HEK293 (cell line): Measurements from ENCODE around the gene THAP7.

Experiments used
- CTCF ChIA-PET: fragments of 350-600 bp; formaldehyde crosslinking; extraction: SDS; loops from one replicate; lab custom pipeline; 2021; ENCODE audit warnings: antibody characterized with exemption; lab: Yijun Ruan, JAX
- POLR2A ChIA-PET: fragments of 300-600 bp; formaldehyde crosslinking; extraction: SDS; loops from one replicate; lab custom pipeline; 2020; ENCODE audit warnings: antibody characterized with exemption, inconsistent platforms; lab: Yijun Ruan, JAX
- H3K27ac ChIP-seq: fragments of 200-500 bp; sonication (Bioruptor generic); 2 replicates; pipeline ENCODE4 v1.5.1; 2014; ENCODE audit warnings: low read depth, low read length, control low read depth, inconsistent platforms; ENCODE audit errors: extremely low read depth
- H3K36me3 ChIP-seq, 2 experiments: fragments of 200-500 bp in 1 of 2; sonication (Bioruptor generic) in 1 of 2; 1 replicate in 1 of 2; 2 replicates in 1 of 2; pipeline ENCODE4 v1.5.1; 2014 to 2017; ENCODE audit warnings: inconsistent platforms in 2 of 2, low read length in 2 of 2; ENCODE audit not compliant: control insufficient read depth in 2 of 2, insufficient read depth in 1 of 2
- H3K4me1 ChIP-seq: fragments of 200-500 bp; sonication (Bioruptor generic); 2 replicates; pipeline ENCODE4 v1.5.1; 2014; ENCODE audit warnings: mild to moderate bottlenecking, low read length, inconsistent platforms; ENCODE audit not compliant: control insufficient read depth, insufficient read depth
- H3K4me3 ChIP-seq: 2 replicates; pipeline ENCODE4 v1.5.1; 2011; ENCODE audit warnings: low read depth, mild to moderate bottlenecking, control low read depth, low read length, moderate library complexity
- H3K9me3 ChIP-seq: fragments of 200-500 bp; sonication (Bioruptor generic); 2 replicates; pipeline ENCODE4 v1.5.1; 2014; ENCODE audit warnings: low read depth, low read length, inconsistent platforms; ENCODE audit not compliant: control insufficient read depth, insufficient read depth
- HOXA7 ChIP-seq: sonication (generic); formaldehyde crosslinking; IDR thresholded peaks from 2 replicates; pipeline ENCODE4 v1.8.1; 2022; ENCODE audit warnings: missing genetic modification reagents, borderline replicate concordance
- HOXC10 ChIP-seq: sonication (generic); formaldehyde crosslinking; IDR thresholded peaks from 2 replicates; pipeline ENCODE4 v1.8.1; 2023; ENCODE audit warnings: mild to moderate bottlenecking, missing genetic modification reagents
- KLF9 ChIP-seq: fragments of 450-650 bp; formaldehyde crosslinking; IDR thresholded peaks from 2 replicates; pipeline ENCODE4 v1.5.1; 2016; ENCODE audit warnings: missing biosample characterization, missing genetic modification characterization, low read depth
- PRDM1 ChIP-seq: fragments of 450-650 bp; formaldehyde crosslinking; IDR thresholded peaks from 2 replicates; pipeline ENCODE4; 2016; ENCODE audit warnings: missing biosample characterization, missing genetic modification characterization
- TCF7L2 ChIP-seq: IDR thresholded peaks from 2 replicates; pipeline ENCODE4 v1.6.1; 2011; ENCODE audit warnings: low read depth, mild to moderate bottlenecking, inconsistent platforms, low read length, moderate library complexity, borderline replicate concordance
- ZIC2 ChIP-seq: fragments of 450-650 bp; formaldehyde crosslinking; IDR thresholded peaks from 2 replicates; pipeline ENCODE4 v1.5.1; 2016; ENCODE audit warnings: missing biosample characterization, missing genetic modification characterization
- ZNF184 ChIP-seq: fragments of 450-650 bp; IDR thresholded peaks from 2 replicates; pipeline ENCODE4 v1.5.1; 2018; ENCODE audit warnings: missing biosample characterization, mild to moderate bottlenecking, missing genetic modification characterization
- ZNF202 ChIP-seq: fragments of 450-650 bp; formaldehyde crosslinking; IDR thresholded peaks from 2 replicates; pipeline ENCODE4 v1.5.1; 2016; ENCODE audit warnings: missing biosample characterization, missing genetic modification characterization, borderline replicate concordance
- ZNF366 ChIP-seq: fragments of 450-650 bp; formaldehyde crosslinking; conservative IDR thresholded peaks from 2 replicates; pipeline ENCODE4 v1.5.1; 2016; ENCODE audit warnings: missing biosample characterization, missing genetic modification characterization
- ZNF558 ChIP-seq: fragments of 450-650 bp; formaldehyde crosslinking; IDR thresholded peaks from 2 replicates; pipeline ENCODE4 v1.5.1; 2016; ENCODE audit warnings: missing biosample characterization, missing genetic modification characterization
- ZNF76 ChIP-seq: fragments of 450-650 bp; formaldehyde crosslinking; IDR thresholded peaks from 2 replicates; pipeline ENCODE4; 2016; ENCODE audit warnings: low read depth, missing biosample characterization, missing genetic modification characterization, borderline replicate concordance
- TF ChIP-seq, protein P1 (sequence below): fragments of 450-650 bp; formaldehyde crosslinking; IDR thresholded peaks from 2 replicates; pipeline ENCODE4 v1.5.1; 2016; ENCODE audit warnings: missing biosample characterization, missing genetic modification characterization
- TF ChIP-seq, protein P2 (sequence below): fragments of 450-650 bp; formaldehyde crosslinking; IDR thresholded peaks from 2 replicates; pipeline ENCODE4 v1.5.1; 2016; ENCODE audit warnings: missing biosample characterization, missing genetic modification characterization
- TF ChIP-seq, protein P3 (sequence below): sonication (generic); formaldehyde crosslinking; IDR thresholded peaks from 2 replicates; pipeline ENCODE4 v1.8.1; 2022; ENCODE audit warnings: mild to moderate bottlenecking, moderate library complexity, missing genetic modification reagents
- TF ChIP-seq, protein P4 (sequence below): fragments of 450-650 bp; formaldehyde crosslinking; IDR thresholded peaks from 2 replicates; pipeline ENCODE4 v1.5.1; 2016; ENCODE audit warnings: missing biosample characterization, missing genetic modification characterization
- TF ChIP-seq, protein P5 (sequence below): fragments of 450-650 bp; formaldehyde crosslinking; IDR thresholded peaks from 2 replicates; pipeline ENCODE4 v1.5.1; 2016; ENCODE audit warnings: missing biosample characterization, missing genetic modification characterization

Gene THAP7

DNA sequence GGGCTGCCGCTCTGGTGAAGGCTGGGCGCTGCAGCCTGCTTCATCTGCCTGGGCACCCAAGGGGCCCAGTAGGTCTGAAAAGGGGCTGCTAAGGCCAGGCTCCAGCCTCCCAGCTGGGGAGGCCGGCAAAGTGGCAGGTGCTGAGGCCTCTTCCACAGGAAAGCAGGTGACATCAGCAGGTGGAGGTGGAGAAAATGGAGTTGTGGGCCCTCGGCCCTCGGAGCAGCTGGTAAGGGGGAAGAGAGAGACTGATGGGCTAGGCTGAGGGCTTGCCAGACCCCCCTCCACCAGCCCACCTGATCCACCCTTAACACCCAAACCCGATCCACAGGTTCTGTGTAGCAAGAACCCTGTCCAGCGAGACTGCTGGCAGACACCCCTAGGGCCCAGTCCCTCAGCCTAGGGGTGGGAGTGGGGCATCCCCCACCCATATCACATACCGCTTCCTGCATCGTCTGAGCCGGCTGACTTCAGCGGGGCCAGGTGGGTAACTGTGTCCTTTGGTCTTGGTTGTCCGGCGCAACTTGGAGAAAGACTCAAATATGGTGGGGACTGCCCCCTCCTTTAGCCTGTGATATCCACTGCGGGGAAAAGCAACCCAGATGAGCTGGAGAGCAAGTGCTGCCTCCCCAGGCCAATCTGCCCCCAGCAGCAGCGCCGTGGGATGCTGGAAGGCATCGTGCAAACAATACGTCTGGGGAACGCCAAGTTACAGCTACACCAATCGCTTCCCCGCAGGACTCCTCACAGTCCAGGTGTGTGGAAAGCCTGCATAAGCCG, 1.5 kb downstream of the THAP7 start:
- POLR2A ChIA-PET: interaction anchor here (1.1 to 5.9 kb wide), 5 partner anchors 10 to 81 kb away, joined by 3 to 80 read pairs (median 5); partner anchors contain the start of genes LZTR1 and P2RX6
- peaks cover 0 to 53% of the 10 kb centered on the region in 2 experiments; a peak in 1 of 3 replicates for H3K36me3 ChIP-seq
- peak overlapping the region; percentile 83 for H3K4me3 ChIP-seq
- peak overlapping the region; percentile 65; the same call in 1 of the 2 replicates for H3K27ac ChIP-seq
- TF ChIP-seq TCF7L2 (no peak), HOXA7 (no peak), ZNF366 (tag by site-specific recombination) (no peak)
- TF ChIP-seq, protein P1, sequence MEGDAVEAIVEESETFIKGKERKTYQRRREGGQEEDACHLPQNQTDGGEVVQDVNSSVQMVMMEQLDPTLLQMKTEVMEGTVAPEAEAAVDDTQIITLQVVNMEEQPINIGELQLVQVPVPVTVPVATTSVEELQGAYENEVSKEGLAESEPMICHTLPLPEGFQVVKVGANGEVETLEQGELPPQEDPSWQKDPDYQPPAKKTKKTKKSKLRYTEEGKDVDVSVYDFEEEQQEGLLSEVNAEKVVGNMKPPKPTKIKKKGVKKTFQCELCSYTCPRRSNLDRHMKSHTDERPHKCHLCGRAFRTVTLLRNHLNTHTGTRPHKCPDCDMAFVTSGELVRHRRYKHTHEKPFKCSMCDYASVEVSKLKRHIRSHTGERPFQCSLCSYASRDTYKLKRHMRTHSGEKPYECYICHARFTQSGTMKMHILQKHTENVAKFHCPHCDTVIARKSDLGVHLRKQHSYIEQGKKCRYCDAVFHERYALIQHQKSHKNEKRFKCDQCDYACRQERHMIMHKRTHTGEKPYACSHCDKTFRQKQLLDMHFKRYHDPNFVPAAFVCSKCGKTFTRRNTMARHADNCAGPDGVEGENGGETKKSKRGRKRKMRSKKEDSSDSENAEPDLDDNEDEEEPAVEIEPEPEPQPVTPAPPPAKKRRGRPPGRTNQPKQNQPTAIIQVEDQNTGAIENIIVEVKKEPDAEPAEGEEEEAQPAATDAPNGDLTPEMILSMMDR (tag by site-specific recombination): peak; percentile 20; the same call in 1 of the 2 replicates
- no peaks in the 10 kb centered on the region for H3K4me1 ChIP-seq
- H3K9me3 ChIP-seq: no peaks in the 10 kb centered on the region
- CTCF ChIA-PET: interaction anchor here (0.5 to 1.2 kb wide), 5 partner anchors 31 to 216 kb away, joined by 3 to 5 read pairs (median 3); no protein-coding TSS in a partner anchor

DNA sequence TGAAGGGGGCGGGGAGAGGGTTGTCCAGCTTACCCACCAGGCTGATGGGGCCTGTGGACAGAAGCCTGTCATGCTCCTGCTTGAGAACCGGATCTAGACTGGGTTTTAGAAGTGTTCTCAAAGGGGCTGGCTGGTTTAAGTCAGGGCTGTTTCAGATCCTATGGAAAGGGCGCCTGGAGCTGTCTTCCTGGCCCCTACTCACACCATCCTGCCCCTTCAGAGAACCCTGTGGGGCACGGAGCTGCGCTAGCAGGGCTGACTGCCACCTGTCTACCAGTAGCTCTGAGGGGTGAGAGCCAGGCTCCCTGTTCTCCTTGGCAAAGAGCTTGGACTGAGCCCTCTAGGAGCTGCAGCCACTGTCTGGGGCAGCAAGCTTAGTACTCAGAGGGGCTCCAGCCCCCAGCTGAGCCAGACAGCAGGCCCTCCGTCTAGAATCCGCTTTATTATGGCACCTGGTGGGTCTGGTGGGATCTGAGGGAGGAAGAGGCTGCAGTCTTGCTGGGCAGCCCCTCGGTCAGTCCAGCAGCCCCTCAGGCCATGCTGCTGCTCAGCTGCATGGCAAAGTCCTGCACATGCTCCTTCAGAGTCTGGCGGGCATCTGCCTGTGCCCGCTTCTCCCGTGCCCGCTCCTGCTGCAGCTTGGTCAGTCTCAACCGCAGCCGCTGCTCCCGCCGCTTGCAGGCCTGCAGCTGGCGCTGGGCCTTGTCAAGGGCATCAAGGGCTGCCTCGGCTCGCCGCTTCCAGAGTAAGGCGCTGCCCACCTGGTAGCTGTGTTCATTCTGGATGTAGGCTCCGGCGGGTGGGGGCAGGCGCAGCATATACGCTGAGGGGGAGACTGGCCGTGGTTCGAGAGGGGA, 2.3 kb downstream of the THAP7 start:
- Histone ChIP-seq H3K4me1 (no peaks in the 10 kb centered on the region), H3K36me3 (peaks cover 0 to 61% of the 10 kb centered on the region in 2 experiments; a peak in 1 of 3 replicates), H3K9me3 (no peaks in the 10 kb centered on the region), H3K4me3 (no peak overlapping the region), H3K27ac (peak overlapping the region; percentile 3; the same call in 1 of the 2 replicates)
- ChIA-PET POLR2A (interaction anchor here (0.9 to 5.9 kb wide), 7 partner anchors 10 to 114 kb away, joined by 3 to 80 read pairs (median 5); partner anchors contain the start of gene LZTR1), CTCF (interaction anchor here (0.6 to 1.4 kb wide), 5 partner anchors 15 to 647 kb away, joined by 3 to 4 read pairs (median 3); no protein-coding TSS in a partner anchor)
- no peak for TF ChIP-seq PRDM1
- TF ChIP-seq, protein P2, sequence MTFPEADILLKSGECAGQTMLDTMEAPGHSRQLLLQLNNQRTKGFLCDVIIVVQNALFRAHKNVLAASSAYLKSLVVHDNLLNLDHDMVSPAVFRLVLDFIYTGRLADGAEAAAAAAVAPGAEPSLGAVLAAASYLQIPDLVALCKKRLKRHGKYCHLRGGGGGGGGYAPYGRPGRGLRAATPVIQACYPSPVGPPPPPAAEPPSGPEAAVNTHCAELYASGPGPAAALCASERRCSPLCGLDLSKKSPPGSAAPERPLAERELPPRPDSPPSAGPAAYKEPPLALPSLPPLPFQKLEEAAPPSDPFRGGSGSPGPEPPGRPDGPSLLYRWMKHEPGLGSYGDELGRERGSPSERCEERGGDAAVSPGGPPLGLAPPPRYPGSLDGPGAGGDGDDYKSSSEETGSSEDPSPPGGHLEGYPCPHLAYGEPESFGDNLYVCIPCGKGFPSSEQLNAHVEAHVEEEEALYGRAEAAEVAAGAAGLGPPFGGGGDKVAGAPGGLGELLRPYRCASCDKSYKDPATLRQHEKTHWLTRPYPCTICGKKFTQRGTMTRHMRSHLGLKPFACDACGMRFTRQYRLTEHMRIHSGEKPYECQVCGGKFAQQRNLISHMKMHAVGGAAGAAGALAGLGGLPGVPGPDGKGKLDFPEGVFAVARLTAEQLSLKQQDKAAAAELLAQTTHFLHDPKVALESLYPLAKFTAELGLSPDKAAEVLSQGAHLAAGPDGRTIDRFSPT: peak; percentile 47; the same call in 1 of the 2 replicates
- peak; percentile 69 for TF ChIP-seq ZIC2 (tag by site-specific recombination)

DNA sequence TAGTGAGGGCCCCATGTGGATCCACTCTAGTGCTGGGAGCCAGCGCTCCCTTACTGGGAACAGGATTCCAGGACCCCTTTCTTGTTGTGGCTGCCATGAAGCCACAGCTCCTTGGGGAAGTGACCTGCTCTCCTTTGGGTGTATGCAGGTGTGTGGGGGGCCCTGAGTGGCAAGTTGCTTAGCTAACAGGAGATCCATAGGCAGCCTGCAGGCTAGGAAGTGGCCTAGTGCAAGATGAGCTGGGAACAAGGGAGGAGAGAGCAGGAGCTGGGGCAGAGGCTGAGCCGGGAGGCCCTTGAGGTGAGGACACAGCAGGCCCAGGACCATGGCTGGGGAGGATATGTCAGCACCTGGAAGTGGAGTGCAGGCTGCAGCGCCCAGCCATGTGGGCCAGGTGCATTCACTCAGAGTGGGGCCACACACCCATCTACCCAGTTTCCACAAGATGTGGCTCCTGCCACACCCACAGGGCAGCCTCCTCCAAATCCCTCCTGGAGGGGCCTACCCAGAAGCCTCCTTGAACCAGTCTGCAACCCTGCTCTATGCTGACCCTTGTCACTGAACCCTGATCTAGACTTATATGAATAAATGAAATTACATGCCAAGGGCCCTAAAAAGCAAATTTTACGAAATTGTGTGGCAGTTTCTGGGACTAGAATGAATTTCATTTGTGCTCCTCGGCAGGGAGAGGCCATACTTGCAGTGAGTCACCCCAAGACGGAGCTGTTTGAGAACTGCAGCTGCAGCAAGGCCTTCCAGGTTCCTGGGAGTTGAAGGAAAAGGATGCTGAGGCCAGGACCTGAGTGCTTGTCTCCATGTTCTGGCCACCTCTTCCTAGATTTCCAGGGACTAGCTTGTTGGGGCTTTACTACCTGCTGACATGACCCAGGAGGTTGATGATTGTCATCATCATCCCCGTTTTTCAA, 3.2 kb downstream of the THAP7 start:
- ChIA-PET CTCF (interaction anchor here (0.6 to 1.4 kb wide), 5 partner anchors 14 to 648 kb away, joined by 3 to 4 read pairs (median 3); no protein-coding TSS in a partner anchor), POLR2A (interaction anchor here (0.6 to 5.9 kb wide), 8 partner anchors 9 to 142 kb away, joined by 3 to 80 read pairs (median 4); partner anchors contain the start of gene LZTR1)
- no peaks in the 10 kb centered on the region for H3K9me3 ChIP-seq
- no peak overlapping the region for H3K4me3 ChIP-seq
- H3K36me3 ChIP-seq: peaks cover 0 to 70% of the 10 kb centered on the region in 2 experiments; a peak in 1 of 3 replicates
- no peak overlapping the region for H3K27ac ChIP-seq
- H3K4me1 ChIP-seq: no peaks in the 10 kb centered on the region
- TF ChIP-seq KLF9 (tag by site-specific recombination) (peak; percentile 58), ZNF558 (tag by site-specific recombination) (no peak), ZNF366 (tag by site-specific recombination) (no peak), ZNF76 (0 out of 2 replicates have a peak, but pooled peaks have one; percentile 23), HOXC10 (CRISPR knock-in tag) (no peak), ZNF184 (tag by site-specific recombination) (no peak), ZNF202 (tag by site-specific recombination) (no peak)
- TF ChIP-seq, protein P3, sequence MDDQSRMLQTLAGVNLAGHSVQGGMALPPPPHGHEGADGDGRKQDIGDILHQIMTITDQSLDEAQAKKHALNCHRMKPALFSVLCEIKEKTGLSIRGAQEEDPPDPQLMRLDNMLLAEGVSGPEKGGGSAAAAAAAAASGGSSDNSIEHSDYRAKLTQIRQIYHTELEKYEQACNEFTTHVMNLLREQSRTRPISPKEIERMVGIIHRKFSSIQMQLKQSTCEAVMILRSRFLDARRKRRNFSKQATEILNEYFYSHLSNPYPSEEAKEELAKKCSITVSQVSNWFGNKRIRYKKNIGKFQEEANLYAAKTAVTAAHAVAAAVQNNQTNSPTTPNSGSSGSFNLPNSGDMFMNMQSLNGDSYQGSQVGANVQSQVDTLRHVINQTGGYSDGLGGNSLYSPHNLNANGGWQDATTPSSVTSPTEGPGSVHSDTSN (CRISPR knock-in tag): no peak
- TF ChIP-seq, protein P4, sequence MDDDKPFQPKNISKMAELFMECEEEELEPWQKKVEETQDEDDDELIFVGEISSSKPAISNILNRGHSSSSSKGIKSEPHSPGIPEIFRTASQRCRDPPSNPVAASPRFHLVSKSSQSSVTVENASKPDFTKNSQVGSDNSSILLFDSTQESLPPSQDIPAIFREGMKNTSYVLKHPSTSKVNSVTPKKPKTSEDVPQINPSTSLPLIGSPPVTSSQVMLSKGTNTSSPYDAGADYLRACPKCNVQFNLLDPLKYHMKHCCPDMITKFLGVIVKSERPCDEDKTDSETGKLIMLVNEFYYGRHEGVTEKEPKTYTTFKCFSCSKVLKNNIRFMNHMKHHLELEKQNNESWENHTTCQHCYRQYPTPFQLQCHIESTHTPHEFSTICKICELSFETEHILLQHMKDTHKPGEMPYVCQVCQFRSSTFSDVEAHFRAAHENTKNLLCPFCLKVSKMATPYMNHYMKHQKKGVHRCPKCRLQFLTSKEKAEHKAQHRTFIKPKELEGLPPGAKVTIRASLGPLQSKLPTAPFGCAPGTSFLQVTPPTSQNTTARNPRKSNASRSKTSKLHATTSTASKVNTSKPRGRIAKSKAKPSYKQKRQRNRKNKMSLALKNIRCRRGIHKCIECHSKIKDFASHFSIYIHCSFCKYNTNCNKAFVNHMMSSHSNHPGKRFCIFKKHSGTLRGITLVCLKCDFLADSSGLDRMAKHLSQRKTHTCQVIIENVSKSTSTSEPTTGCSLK (tag by site-specific recombination): no peak
- TF ChIP-seq, protein P5, sequence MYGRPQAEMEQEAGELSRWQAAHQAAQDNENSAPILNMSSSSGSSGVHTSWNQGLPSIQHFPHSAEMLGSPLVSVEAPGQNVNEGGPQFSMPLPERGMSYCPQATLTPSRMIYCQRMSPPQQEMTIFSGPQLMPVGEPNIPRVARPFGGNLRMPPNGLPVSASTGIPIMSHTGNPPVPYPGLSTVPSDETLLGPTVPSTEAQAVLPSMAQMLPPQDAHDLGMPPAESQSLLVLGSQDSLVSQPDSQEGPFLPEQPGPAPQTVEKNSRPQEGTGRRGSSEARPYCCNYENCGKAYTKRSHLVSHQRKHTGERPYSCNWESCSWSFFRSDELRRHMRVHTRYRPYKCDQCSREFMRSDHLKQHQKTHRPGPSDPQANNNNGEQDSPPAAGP: 0 out of 2 replicates have a peak, but pooled peaks have one; percentile 23
